Measurements from ENCODE around the gene RBM44.

DNA sequence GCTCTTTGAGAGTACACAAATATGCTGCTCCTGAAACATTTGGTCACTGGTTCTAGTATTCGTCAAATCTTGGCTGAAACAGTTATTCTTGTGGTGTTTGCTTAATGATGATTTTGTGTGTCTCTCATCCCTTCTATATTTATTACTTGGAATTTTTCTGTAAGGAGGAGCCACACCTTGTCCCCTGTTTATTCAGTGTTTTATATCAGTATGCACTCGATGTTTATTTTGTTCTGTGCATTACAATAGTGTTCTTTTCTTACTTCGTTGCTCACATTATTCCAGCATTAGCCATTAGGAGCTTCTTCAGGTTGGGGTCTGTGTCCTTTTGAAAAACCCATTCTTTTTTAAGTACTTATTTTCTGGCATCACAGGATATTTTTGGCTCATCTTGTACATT lies 55.7 kb downstream of the RBM44 start:
- TF ChIP-seq, protein P1, sequence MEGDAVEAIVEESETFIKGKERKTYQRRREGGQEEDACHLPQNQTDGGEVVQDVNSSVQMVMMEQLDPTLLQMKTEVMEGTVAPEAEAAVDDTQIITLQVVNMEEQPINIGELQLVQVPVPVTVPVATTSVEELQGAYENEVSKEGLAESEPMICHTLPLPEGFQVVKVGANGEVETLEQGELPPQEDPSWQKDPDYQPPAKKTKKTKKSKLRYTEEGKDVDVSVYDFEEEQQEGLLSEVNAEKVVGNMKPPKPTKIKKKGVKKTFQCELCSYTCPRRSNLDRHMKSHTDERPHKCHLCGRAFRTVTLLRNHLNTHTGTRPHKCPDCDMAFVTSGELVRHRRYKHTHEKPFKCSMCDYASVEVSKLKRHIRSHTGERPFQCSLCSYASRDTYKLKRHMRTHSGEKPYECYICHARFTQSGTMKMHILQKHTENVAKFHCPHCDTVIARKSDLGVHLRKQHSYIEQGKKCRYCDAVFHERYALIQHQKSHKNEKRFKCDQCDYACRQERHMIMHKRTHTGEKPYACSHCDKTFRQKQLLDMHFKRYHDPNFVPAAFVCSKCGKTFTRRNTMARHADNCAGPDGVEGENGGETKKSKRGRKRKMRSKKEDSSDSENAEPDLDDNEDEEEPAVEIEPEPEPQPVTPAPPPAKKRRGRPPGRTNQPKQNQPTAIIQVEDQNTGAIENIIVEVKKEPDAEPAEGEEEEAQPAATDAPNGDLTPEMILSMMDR (IDR thresholded peaks at IDR 0.05) = no peak
- no peak for TF ChIP-seq POLR2A (IDR thresholded peaks at IDR 0.05)
